Calu3 (cell line): Measurements from ENCODE around the gene LOXL4. TPM values are rescaled to one million over a fixed set of nuclear protein-coding genes. Genes with fewer than 3 reads are reported as not detected.

Experiments used
- BruUV-seq: library from RNA; stranded (reverse); fragments of 400-500 nt; replicated peaks from 2 replicates; lab custom pipeline; 2021; lab: Mats Ljungman, UMichigan
- CTCF ChIA-PET: fragments of 300-600 bp; sonication (Branson Sonifier 250); formaldehyde crosslinking; loops from one replicate; lab custom pipeline; 2022; ENCODE audit warnings: antibody characterized with exemption; lab: Charles Lee
- DNase-seq: peaks from one replicate; pipeline ENCODE4 v3.0.0; 2022
- H3K27ac Mint-ChIP-seq: one replicate; pipeline ENCODE4 v1.8.0; 2022; ENCODE audit warnings: mixed read lengths; ENCODE audit not compliant: unreplicated experiment
- H3K27me3 Mint-ChIP-seq: one replicate; pipeline ENCODE4 v1.8.0; 2022; ENCODE audit warnings: mixed read lengths; ENCODE audit not compliant: unreplicated experiment
- H3K36me3 Mint-ChIP-seq: one replicate; pipeline ENCODE4 v1.8.0; 2022; ENCODE audit warnings: mild to moderate bottlenecking, moderate library complexity, mixed read lengths; ENCODE audit not compliant: insufficient read depth, unreplicated experiment
- H3K4me1 Mint-ChIP-seq: one replicate; pipeline ENCODE4 v1.8.0; 2022; ENCODE audit warnings: mild to moderate bottlenecking, low read depth, mixed read lengths; ENCODE audit not compliant: unreplicated experiment
- H3K4me3 Mint-ChIP-seq: one replicate; pipeline ENCODE4 v1.8.0; 2022; ENCODE audit warnings: mild to moderate bottlenecking, low read depth, moderate library complexity, mixed read lengths; ENCODE audit not compliant: unreplicated experiment
- H3K9me3 Mint-ChIP-seq: one replicate; pipeline ENCODE4 v1.8.0; 2022; ENCODE audit warnings: low read depth, mixed read lengths; ENCODE audit not compliant: unreplicated experiment
- CTCF ChIP-seq: fragments of 200-600 bp; IDR thresholded peaks from one replicate; pipeline ENCODE4 v1.8.0; 2022; ENCODE audit warnings: antibody characterized with exemption; ENCODE audit not compliant: unreplicated experiment
- intact Hi-C: fragments of 100-400 bp; cut with micrococcal nuclease; formaldehyde crosslinking; loops from one replicate; pipeline ENCODE4 v1.10.0; 2022; ENCODE audit not compliant: unreplicated experiment
- total RNA-seq: library from RNA; stranded (reverse); gene quantifications from 2 replicates; pipeline ENCODE4 v1.2.3, GENCODE V29; 2022

The LOXL4 gene
- total RNA-seq, 1 experiment from 2014 or later, result 2.2 TPM

GRCh38 chr10:98313598-98313997 lies 45.6 kb upstream of the LOXL4 start:
- no TSS peak for BruUV-seq
- no peak for TF ChIP-seq CTCF
- H3K36me3 Mint-ChIP-seq, result peaks cover 5% of the 10 kb centered on the region
- DNase-seq, result no peak
- peaks cover 34% of the 10 kb centered on the region for H3K4me1 Mint-ChIP-seq
- H3K4me3 Mint-ChIP-seq, result no peak overlapping the region
- no peaks in the 10 kb centered on the region for H3K27me3 Mint-ChIP-seq
- H3K9me3 Mint-ChIP-seq, result no peaks in the 10 kb centered on the region
- CTCF ChIA-PET, result no interaction called here
- no peak overlapping the region for H3K27ac Mint-ChIP-seq
- intact Hi-C loops, result no loop called here

DNA sequence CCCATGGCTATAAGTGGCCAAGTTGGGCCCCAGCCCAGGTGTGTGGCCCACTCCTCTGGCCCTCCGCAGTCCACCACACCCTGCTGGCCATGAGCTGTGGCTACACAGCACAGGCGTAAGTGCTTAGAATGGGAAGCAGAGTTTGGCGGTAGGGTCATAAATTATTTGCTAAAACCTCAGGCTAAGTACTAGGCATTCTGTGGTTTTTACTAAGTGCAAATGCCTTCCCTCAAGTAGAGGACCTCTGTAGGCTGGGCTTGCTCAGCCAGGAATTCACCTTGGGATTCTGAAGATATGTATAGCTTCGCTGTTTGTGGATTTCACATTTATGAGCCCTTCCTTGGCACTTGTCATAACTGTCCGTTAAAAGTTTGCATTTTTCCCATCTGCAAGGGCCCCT lies 44.8 kb upstream of the LOXL4 start:
- CTCF ChIA-PET, result interaction anchor here (0.6 kb wide), 1 partner anchor 861 kb away, joined by 4 read pairs; no protein-coding TSS in a partner anchor
- no peak overlapping the region for H3K4me3 Mint-ChIP-seq
- no peaks in the 10 kb centered on the region for H3K9me3 Mint-ChIP-seq
- intact Hi-C loops, result no loop called here
- BruUV-seq, result no TSS peak
- no peak overlapping the region for H3K27ac Mint-ChIP-seq
- no peak for TF ChIP-seq CTCF
- peaks cover 37% of the 10 kb centered on the region for H3K4me1 Mint-ChIP-seq
- H3K36me3 Mint-ChIP-seq, result peaks cover 5% of the 10 kb centered on the region
- H3K27me3 Mint-ChIP-seq, result no peaks in the 10 kb centered on the region
- no peak for DNase-seq

DNA sequence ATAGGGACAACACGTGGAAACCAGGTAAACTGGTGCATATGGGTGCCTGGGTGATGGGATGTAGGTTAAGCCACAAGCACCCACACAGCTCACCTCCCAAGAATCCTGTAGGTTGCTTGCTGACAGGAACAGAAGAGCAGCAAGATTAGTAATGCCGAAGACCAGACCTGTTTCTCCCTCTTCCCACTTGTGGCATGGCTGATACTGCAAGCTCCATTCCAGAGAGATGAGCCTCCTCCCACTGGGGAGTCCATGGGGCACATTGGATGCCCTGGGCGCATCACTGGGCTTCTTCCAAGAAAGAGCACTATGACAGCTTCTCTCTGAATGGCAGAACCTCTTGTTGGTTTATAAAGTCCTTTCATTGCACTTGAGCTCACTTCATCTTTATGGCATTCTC lies 44.4 kb upstream of the LOXL4 start:
- Mint-ChIP-seq H3K4me3 (no peak overlapping the region), H3K27ac (no peak overlapping the region), H3K27me3 (no peaks in the 10 kb centered on the region), H3K9me3 (no peaks in the 10 kb centered on the region), H3K4me1 (peaks cover 37% of the 10 kb centered on the region), H3K36me3 (peaks cover 5% of the 10 kb centered on the region)
- intact Hi-C loops, result no loop called here
- no peak for DNase-seq
- CTCF ChIA-PET, result no interaction called here
- TF ChIP-seq CTCF, result no peak
- BruUV-seq, result no TSS peak

- no peak overlapping the region for H3K27ac Mint-ChIP-seq
- intact Hi-C loops, result no loop called here
- TF ChIP-seq CTCF, result no peak
- no peak for DNase-seq
- peaks cover 5% of the 10 kb centered on the region for H3K36me3 Mint-ChIP-seq
- H3K4me3 Mint-ChIP-seq, result no peak overlapping the region
- CTCF ChIA-PET, result interaction anchor here (2.4 kb wide), 1 partner anchor 48 kb away, joined by 22 read pairs; no protein-coding TSS in a partner anchor
- no peaks in the 10 kb centered on the region for H3K9me3 Mint-ChIP-seq
- peaks cover 23% of the 10 kb centered on the region for H3K4me1 Mint-ChIP-seq
- no TSS peak for BruUV-seq
- H3K27me3 Mint-ChIP-seq, result no peaks in the 10 kb centered on the region
These were observed 42.7 kb upstream of the LOXL4 start for GRCh38 chr10:98310701-98311100.
